SKM-1 treated with dmso at 0.1 percent for 144 hours (cell line): ENCODE results near the gene TNFAIP8L3.
"Not testable (repeated sequence)": the region's sequence is repeated elsewhere in the genome, so short reads cannot be mapped to it uniquely, and the experiment has no call there.

Experiments used
- DNase-seq: peaks from one replicate; lab custom pipeline; 2025; ENCODE audit not compliant: unreplicated experiment; lab: John Stamatoyannopoulos, UW

TNFAIP8L3 gene

DNA sequence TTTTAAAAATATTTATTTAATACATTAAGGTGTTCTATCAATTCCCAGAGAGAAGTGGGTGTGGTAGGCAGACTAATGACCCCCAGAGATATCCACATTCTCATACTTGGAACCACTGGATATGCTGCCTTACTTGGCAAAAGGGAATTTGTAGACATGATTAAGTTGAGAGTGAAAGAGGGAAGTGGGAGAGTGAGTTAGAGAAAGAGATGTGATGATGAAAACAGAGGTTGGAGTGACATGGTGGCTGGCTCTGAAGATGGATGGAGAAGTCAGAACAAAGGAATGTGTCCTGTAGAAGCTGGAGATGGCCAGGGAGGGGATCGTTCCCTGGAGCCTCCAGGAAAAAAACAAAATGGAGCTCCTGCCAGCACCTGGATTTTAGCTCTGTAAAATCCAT lies 32.0 kb downstream of the TNFAIP8L3 start:
- no peak for DNase-seq

DNA sequence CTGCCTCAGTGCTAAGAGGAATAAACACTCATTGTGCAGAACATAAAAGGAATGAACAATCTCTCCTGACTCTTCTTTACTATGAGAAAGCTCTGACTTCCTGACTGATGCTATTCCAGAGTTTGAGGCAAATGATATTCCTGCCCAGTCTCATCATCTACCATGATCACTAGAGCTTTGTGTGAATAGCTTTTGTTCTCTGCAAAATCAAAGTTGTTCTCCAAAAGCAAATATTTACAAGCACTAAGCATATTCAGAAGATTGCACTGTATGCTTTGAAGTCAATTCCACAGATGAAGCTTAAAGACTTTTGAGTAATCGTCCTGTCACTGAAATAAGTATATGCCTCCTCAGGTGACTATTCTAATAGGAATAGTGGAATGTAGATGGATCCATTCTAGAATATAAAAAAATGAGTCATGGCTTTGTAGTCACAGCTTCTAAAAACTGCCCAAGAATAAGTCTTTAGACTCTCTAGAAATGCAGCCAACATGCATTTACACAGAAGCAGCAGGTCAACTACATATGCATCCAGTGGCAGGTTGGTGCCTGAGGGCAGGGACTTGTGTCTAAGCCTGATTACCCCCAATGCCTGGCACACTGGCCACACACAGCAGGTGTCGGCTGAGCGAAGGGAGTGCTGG lies 34.6 kb downstream of the TNFAIP8L3 start:
- DNase-seq, result no peak

GRCh38 chr15:51054535-51054934 lies 40.2 kb downstream of the TNFAIP8L3 start:
- DNase-seq, result no peak

GRCh38 chr15:51053571-51053970 lies 41.1 kb downstream of the TNFAIP8L3 start:
- DNase-seq, result no peak

DNA sequence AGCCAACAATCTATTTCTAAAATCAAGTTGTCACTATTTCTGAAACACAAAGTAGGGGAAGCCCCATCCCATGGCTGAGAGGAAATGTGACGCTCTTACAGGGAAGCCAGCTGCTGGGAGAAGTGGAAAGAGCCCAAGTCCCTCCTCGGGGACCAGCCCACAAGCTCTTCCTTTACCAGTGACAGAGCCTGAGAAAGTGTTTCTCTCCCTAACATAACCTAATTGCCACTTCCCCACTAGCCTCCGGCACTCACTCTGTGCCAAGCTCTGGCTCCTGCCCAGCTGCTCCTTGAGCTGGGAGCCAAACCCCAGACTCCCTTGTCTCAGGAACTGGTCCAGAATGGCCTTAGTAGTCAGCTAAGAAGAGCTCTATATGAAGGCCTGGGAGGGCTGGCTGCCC lies 42.9 kb downstream of the TNFAIP8L3 start:
- no peak for DNase-seq

GRCh38 chr15:51049081-51049480 lies 45.6 kb downstream of the TNFAIP8L3 start:
- no peak for DNase-seq

DNA sequence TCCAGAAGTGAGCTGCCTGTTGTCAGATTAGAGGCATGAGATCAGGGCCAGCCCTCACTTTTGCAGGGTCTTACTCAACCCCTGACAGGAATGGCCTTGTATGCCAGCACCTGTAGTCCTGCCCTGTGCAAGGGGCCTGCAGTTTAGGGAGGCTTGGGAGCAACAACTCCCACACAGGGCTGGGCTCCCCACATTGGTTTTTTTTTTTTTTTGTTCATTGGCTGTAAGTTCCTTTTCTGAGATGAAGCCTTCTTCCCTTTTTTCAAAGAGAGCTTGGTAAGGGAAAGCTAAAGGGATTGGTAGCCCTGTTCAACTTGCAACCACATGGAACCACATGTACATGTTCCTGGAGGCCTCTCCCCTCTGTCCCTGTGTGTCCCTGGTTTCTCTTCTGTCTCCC lies 46.4 kb downstream of the TNFAIP8L3 start:
- peak; percentile 71 for DNase-seq

DNA sequence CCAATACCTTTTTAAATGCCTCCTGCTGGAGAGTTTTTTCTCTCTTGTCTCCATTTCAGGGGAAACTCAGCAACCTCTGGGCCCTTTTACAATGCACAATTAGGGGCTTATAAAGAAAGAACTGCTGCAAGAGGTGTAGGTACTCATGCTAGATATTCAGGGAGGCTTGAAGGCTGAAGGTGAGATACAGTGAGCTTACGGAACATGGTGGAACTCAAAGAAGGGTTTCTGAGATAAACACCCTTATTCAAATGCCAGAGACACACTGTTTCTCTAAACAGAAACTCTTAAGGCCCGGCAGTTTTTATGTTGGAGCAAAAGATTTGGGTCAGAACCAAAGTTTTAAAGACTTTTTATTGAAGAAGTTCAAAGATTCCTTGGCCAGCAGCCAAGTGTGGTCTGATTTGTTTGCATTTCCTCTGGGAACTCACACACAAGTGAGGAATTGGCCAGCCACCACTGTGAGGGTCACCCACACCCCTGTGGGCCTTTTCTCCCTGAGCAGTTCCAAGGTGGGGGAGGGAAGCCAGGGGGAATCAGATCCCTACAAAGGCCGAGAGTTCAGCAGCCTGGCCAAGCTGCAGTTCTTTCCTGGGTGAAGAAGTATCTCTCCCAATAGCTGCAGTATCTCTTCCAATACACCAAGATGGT lies 47.8 kb downstream of the TNFAIP8L3 start:
- DNase-seq, result no peak

- DNase-seq, result no peak
Measured at GRCh38 chr15:51046016-51046415, 48.7 kb downstream of the TNFAIP8L3 start.

DNA sequence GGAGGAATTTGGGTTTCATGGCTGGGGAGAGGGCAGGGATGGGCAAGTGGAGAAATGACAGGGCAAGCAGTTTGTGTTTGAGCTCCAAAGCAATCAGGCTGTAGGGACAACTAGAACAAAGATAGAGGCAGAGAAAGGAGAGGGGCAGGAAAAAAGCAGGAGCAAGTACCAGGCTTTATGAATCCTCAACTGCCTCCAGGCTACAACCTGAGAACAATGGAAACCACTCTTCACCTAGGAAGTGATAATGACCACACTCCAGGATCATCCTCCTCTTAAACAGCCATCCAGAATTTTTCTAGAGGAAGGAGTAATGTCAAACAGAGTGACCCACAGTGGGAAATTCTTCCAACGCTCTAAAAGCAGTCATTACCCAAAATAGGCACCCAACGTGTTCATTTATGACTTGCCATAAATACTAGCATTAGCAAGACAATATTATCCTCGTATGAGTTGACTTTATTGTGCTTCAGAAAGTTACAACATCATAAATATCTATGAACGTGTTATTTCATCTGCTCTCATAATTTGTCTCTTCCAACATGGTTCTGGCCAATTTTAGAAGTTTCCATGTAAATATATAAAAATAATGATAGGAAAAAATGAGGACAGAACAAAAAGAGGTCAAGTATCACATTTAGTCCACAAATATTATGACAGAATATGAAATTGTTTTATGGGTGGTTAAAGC lies 50.5 kb downstream of the TNFAIP8L3 start:
- DNase-seq, result no peak

- no peak for DNase-seq
Measured at GRCh38 chr15:51038974-51039319, 55.8 kb downstream of the TNFAIP8L3 start.

GRCh38 chr15:51038162-51038973 lies 56.3 kb downstream of the TNFAIP8L3 start:
- no peak for DNase-seq

DNA sequence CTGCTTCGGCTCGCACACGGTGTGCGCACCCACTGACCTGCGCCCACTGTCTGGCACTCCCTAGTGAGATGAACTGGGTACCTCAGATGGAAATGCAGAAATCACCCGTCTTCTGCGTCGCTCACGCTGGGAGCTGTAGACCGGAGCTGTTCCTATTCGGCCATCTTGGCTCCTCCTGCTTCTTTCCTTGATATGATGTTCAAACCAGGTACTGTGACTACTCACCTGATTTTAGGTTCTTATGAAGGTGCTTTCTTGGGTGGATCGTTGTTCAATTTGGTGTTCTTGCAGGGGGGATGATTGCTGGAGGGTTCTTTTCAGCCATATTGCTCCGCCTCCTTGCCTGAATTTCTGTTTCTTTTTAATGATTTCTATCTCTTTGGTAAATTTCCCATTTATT lies 57.2 kb downstream of the TNFAIP8L3 start:
- not testable (repeated sequence) for DNase-seq

- DNase-seq, result no peak
Measured at GRCh38 chr15:51030649-51031316, 63.9 kb downstream of the TNFAIP8L3 start.

GRCh38 chr15:51025454-51025846 lies 69.3 kb downstream of the TNFAIP8L3 start:
- no peak for DNase-seq

DNA sequence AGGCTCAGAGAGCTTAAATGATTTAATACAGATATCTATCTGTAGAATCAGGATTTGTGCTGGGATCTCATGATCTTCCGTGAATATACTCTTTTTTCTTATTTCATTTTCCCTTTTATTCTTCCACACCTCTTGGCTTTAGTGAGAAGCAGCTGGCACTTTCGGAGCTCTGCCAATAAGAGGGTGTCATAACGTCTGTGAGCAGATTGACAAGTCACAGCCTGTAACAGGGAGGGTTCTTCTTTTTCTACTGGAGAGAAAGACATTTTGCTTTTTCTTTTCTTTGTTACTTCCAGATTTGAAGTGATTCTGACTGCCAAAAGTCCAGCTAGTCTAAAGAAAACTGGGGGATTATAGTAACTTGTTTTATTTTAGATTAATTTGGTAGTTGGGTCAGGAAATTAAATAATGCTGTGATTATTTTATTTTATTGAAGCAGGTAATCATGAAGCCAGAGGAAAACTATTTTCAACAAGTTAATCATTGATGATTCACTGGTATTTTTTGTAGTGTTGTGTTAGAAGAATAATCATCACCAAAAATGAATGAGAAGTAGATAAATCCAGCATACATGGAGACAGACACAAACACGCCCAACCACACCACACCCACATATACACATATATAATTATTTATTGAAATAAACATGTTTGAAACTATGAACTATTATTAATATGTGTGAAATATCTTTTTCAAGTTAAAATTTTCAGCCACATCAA lies 69.8 kb downstream of the TNFAIP8L3 start:
- DNase-seq, result no peak

GRCh38 chr15:51023499-51023898 lies 71.2 kb downstream of the TNFAIP8L3 start:
- DNase-seq, result no peak

- DNase-seq, result no peak
Measured at GRCh38 chr15:51022206-51022605, 72.5 kb downstream of the TNFAIP8L3 start.

DNA sequence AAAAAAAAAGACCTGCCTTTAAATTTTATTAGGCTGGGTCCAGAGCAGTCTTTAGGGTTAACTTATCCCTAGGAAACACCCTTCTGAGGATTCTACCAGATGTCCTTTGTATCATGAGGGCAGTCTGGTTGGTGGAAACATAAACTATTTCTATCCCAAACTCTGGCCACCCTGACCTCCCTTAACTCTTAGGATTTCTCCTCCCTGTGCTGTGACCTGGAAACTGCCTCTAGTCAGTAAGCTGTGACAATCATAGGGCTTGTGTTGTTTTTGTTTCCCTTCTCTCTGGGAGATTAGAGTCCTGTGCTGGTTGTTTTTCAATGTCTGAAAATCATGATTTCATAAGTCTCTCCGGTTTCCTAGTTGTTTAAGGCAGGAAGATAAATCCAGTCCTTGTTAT lies 78.1 kb downstream of the TNFAIP8L3 start:
- no peak for DNase-seq

DNA sequence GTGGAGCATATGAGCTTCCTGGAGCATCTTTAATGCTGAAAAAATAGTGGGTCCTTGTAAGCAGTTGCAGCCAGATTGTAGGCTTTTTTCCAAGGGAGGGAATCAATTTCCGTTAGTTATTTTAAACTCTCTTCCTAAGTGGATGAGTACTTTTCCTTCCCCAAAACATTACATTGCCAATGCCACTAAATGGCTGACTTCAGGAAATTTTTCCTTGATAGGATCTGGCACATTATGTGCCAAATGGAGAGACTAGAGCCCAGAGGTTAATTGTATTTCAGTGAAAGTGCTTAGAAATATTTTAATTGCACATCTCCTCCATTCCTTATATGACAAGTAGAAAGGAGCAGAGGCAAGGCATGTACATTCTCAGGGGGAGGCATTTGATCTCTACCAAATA lies 83.5 kb downstream of the TNFAIP8L3 start:
- no peak for DNase-seq
